BE2C (cell line): ENCODE measurements around the gene PRF1.

Experiments used
- DNase-seq: peaks from one replicate; pipeline ENCODE4 v3.0.0-alpha.2; 2020
- H3K27me3 ChIP-seq: fragments of 250-450 bp; sonication (Bioruptor Pico); 2 replicates; pipeline ENCODE4 v1.5.1; 2020; ENCODE audit warnings: mild to moderate bottlenecking
- H3K36me3 ChIP-seq: fragments of 250-450 bp; sonication (Bioruptor Pico); 2 replicates; pipeline ENCODE4 v1.5.1; 2020; ENCODE audit warnings: mild to moderate bottlenecking
- H3K4me1 ChIP-seq: fragments of 250-450 bp; sonication (Bioruptor Pico); 2 replicates; pipeline ENCODE4 v1.5.1; 2020
- H3K4me3 ChIP-seq: 2 replicates; pipeline ENCODE4 v1.5.1; 2011; ENCODE audit warnings: low read depth, low read length
- H3K9me3 ChIP-seq: fragments of 250-450 bp; sonication (Bioruptor Pico); 2 replicates; pipeline ENCODE4 v1.5.1; 2020
- CTCF ChIP-seq: IDR thresholded peaks from 2 replicates; pipeline ENCODE4 v1.5.1; 2012; ENCODE audit warnings: mild to moderate bottlenecking, low read depth, low read length

PRF1 gene

GRCh38 chr10:70564901-70565351 lies 37.6 kb downstream of the PRF1 start:
- H3K36me3 ChIP-seq, result no peaks in the 10 kb centered on the region
- no peaks in the 10 kb centered on the region for H3K27me3 ChIP-seq
- no peaks in the 10 kb centered on the region; the same call in 1 of the 2 replicates for H3K4me1 ChIP-seq
- no peak overlapping the region for H3K4me3 ChIP-seq
- H3K9me3 ChIP-seq, result no peaks in the 10 kb centered on the region
- DNase-seq, result no peak
- TF ChIP-seq CTCF, result no peak

- no peaks in the 10 kb centered on the region for H3K36me3 ChIP-seq
- DNase-seq, result no peak
- no peak overlapping the region for H3K4me3 ChIP-seq
- H3K27me3 ChIP-seq, result no peaks in the 10 kb centered on the region
- no peak for TF ChIP-seq CTCF
- H3K4me1 ChIP-seq, result no peaks in the 10 kb centered on the region; the same call in 1 of the 2 replicates
- H3K9me3 ChIP-seq, result no peaks in the 10 kb centered on the region
Measured at GRCh38 chr10:70564113-70564725, 38.3 kb downstream of the PRF1 start.

GRCh38 chr10:70563230-70563629 lies 39.3 kb downstream of the PRF1 start:
- no peaks in the 10 kb centered on the region; the same call in 1 of the 2 replicates for H3K4me1 ChIP-seq

GRCh38 chr10:70562036-70562755 lies 40.3 kb downstream of the PRF1 start:
- TF ChIP-seq CTCF, result no peak
- no peak overlapping the region for H3K4me3 ChIP-seq
- no peaks in the 10 kb centered on the region for H3K27me3 ChIP-seq
- H3K36me3 ChIP-seq, result no peaks in the 10 kb centered on the region
- DNase-seq, result no peak
- H3K9me3 ChIP-seq, result no peaks in the 10 kb centered on the region
- no peaks in the 10 kb centered on the region; the same call in 1 of the 2 replicates for H3K4me1 ChIP-seq

More at GRCh38 chr10:70563230-70563629, 39.3 kb downstream of the PRF1 start:
- no peak overlapping the region for H3K4me3 ChIP-seq
- no peaks in the 10 kb centered on the region for H3K27me3 ChIP-seq
- no peaks in the 10 kb centered on the region for H3K9me3 ChIP-seq
- TF ChIP-seq CTCF, result no peak
- H3K36me3 ChIP-seq, result no peaks in the 10 kb centered on the region
- DNase-seq, result no peak

GRCh38 chr10:70561558-70561957 lies 41.0 kb downstream of the PRF1 start:
- no peak for DNase-seq
- no peak overlapping the region for H3K4me3 ChIP-seq
- no peak for TF ChIP-seq CTCF
- no peaks in the 10 kb centered on the region for H3K27me3 ChIP-seq
- H3K36me3 ChIP-seq, result no peaks in the 10 kb centered on the region
- H3K4me1 ChIP-seq, result no peaks in the 10 kb centered on the region; the same call in 1 of the 2 replicates
- H3K9me3 ChIP-seq, result no peaks in the 10 kb centered on the region

- Histone ChIP-seq H3K27me3 (no peaks in the 10 kb centered on the region), H3K4me3 (no peak overlapping the region), H3K36me3 (no peaks in the 10 kb centered on the region), H3K4me1 (no peaks in the 10 kb centered on the region; the same call in 1 of the 2 replicates), H3K9me3 (no peaks in the 10 kb centered on the region)
- DNase-seq, result no peak
- no peak for TF ChIP-seq CTCF
Measured at GRCh38 chr10:70561070-70561469, 41.5 kb downstream of the PRF1 start.
